MM.1S (cell line): ENCODE measurements around the gene CELA1.

Experiments
- DNase-seq: peaks from one replicate; pipeline ENCODE4 v3.0.0-alpha.2; 2015
- H2AFZ ChIP-seq: fragments of 300-600 bp; sonication (generic); 2 replicates; pipeline ENCODE4 v1.6.0; 2016; ENCODE audit warnings: antibody characterized with exemption, low read length
- H3F3A ChIP-seq: fragments of 300-600 bp; sonication (generic); 2 replicates; pipeline ENCODE4 v1.6.1; 2016; ENCODE audit warnings: mild to moderate bottlenecking, antibody characterized with exemption, low read length, moderate library complexity, mixed read lengths; ENCODE audit not compliant: insufficient read depth
- H3K27ac ChIP-seq: fragments of 300-600 bp; sonication (generic); 2 replicates; pipeline ENCODE4 v1.5.1; 2016; ENCODE audit warnings: mild to moderate bottlenecking, low read length
- H3K27me3 ChIP-seq: fragments of 300-600 bp; sonication (generic); replicated peaks from 2 replicates; pipeline ENCODE4 v1.6.0; 2016; ENCODE audit warnings: low read length; ENCODE audit not compliant: insufficient read depth
- H3K36me3 ChIP-seq: fragments of 300-600 bp; sonication (generic); replicated peaks from 2 replicates; pipeline ENCODE4 v1.6.1; 2016; ENCODE audit warnings: mild to moderate bottlenecking, low read length, mixed read lengths; ENCODE audit not compliant: insufficient read depth
- H3K4me1 ChIP-seq: fragments of 300-600 bp; sonication (generic); 2 replicates; pipeline ENCODE4 v1.6.1; 2016; ENCODE audit warnings: low read length, mixed read lengths
- H3K4me2 ChIP-seq: fragments of 300-600 bp; sonication (generic); 2 replicates; pipeline ENCODE4 v1.6.0; 2016; ENCODE audit warnings: low read depth, low read length
- H3K4me3 ChIP-seq: fragments of 300-600 bp; sonication (generic); 2 replicates; pipeline ENCODE4 v1.5.1; 2016; ENCODE audit warnings: low read length, mixed read lengths
- H3K79me2 ChIP-seq: fragments of 300-600 bp; sonication (generic); 2 replicates; pipeline ENCODE4 v1.6.1; 2016; ENCODE audit warnings: mixed run types, low read length, mixed read lengths
- H3K9ac ChIP-seq: fragments of 300-600 bp; sonication (generic); 2 replicates; pipeline ENCODE4 v1.6.1; 2016; ENCODE audit warnings: low read length, mixed read lengths
- H3K9me2 ChIP-seq: fragments of 300-600 bp; sonication (generic); replicated peaks from 2 replicates; pipeline ENCODE4 v1.6.1; 2016; ENCODE audit warnings: mild to moderate bottlenecking, low read length, mixed read lengths; ENCODE audit not compliant: insufficient read depth
- H3K9me3 ChIP-seq: fragments of 300-600 bp; sonication (generic); replicated peaks from 2 replicates; pipeline ENCODE4 v1.6.1; 2016; ENCODE audit warnings: mild to moderate bottlenecking, low read length, mixed read lengths; ENCODE audit not compliant: insufficient read depth
- H4K20me1 ChIP-seq: fragments of 300-600 bp; sonication (generic); 2 replicates; pipeline ENCODE4 v1.6.1; 2016; ENCODE audit warnings: mild to moderate bottlenecking, low read length, moderate library complexity, mixed read lengths; ENCODE audit not compliant: insufficient read depth
- CTCF ChIP-seq: fragments of 300-600 bp; sonication (generic); IDR thresholded peaks from 2 replicates; pipeline ENCODE4 v1.5.1; 2016; ENCODE audit warnings: antibody characterized with exemption, low read length, mixed read lengths
- EZH2 ChIP-seq: fragments of 300-600 bp; sonication (generic); optimal IDR thresholded peaks from 2 replicates; pipeline ENCODE3; 2017; ENCODE audit warnings: low read depth, mild to moderate bottlenecking, antibody characterized with exemption, low read length, mixed read lengths
- EZH2phosphoT487 ChIP-seq: fragments of 300-600 bp; sonication (generic); IDR thresholded peaks from 2 replicates; pipeline ENCODE4 v1.6.1; 2018; ENCODE audit warnings: antibody characterized with exemption, low read length

Gene CELA1

GRCh38 chr12:51323317-51323960 is 23.0 kb downstream of the CELA1 start:
- Histone ChIP-seq H4K20me1 (no peaks in the 10 kb centered on the region), H3K9me3 (no peaks in the 10 kb centered on the region), H3K4me3 (peak overlapping the region; percentile 87), H2AFZ (peak overlapping the region; percentile 79; the same call in 1 of the 2 replicates), H3K9ac (peak overlapping the region; percentile 97), H3K36me3 (no peaks in the 10 kb centered on the region), H3K4me1 (peaks cover 70% of the 10 kb centered on the region), H3F3A (peaks cover 92% of the 10 kb centered on the region), H3K79me2 (peaks cover 45% of the 10 kb centered on the region), H3K9me2 (no peaks in the 10 kb centered on the region), H3K27me3 (no peaks in the 10 kb centered on the region), H3K27ac (peak overlapping the region; percentile 99), H3K4me2 (peak overlapping the region; percentile 92)
- DNase-seq: peak; percentile 87
- peak; percentile 13; the same call in 1 of the 2 replicates for TF ChIP-seq CTCF
- no peak for TF ChIP-seq EZH2phosphoT487
- TF ChIP-seq EZH2: no peak

DNA sequence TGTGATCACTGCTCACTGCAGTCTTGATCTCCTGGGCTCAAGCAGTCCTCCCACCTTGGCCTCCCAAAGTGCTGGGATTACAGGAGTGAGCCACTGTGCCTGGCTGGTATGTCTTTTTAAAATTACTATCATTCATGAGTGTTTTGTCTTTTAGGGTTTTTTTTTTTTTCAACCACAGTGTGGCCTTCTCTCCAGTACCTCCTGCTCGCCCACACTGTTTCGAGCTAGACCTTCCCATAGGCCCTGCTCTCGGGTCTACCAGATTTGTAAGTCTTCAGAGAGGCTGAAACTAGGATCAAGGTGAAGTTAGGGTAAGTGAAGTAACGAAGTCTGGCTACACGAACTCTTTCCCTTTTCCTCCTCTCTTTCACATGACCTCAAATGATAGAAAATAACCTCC is 24.0 kb downstream of the CELA1 start:
- Histone ChIP-seq H3K9ac (peak overlapping the region; percentile 97), H3F3A (peaks cover 89% of the 10 kb centered on the region), H4K20me1 (no peaks in the 10 kb centered on the region), H2AFZ (no peak overlapping the region), H3K27me3 (no peaks in the 10 kb centered on the region), H3K79me2 (peaks cover 53% of the 10 kb centered on the region), H3K9me3 (no peaks in the 10 kb centered on the region), H3K4me3 (peak overlapping the region; percentile 87), H3K4me2 (peak overlapping the region; percentile 92), H3K36me3 (no peaks in the 10 kb centered on the region), H3K27ac (peak overlapping the region; percentile 99), H3K9me2 (no peaks in the 10 kb centered on the region), H3K4me1 (peaks cover 65% of the 10 kb centered on the region)
- peak; percentile 58 for DNase-seq
- TF ChIP-seq EZH2phosphoT487 (no peak), CTCF (no peak), EZH2 (no peak)

DNA sequence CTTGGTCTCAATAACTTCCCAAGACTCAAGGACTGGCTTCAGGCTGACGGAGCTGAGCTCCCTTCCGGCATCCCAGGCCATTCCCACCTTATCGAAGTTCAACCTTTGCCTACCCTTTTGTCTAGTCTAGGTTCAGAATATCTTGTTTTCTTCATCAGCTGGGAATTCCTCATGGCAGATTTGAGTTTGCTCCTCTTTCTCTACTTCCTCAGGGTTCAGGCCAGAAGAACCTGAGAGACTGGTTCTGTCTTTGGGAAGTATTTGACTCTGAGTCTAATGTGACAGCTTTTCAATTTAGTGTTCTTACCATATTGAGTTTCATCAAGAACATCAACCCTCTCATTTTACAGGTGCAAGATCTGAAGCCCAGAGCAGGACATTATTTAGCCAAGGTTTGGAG is 24.6 kb downstream of the CELA1 start:
- H3K27me3 ChIP-seq: no peaks in the 10 kb centered on the region
- no peaks in the 10 kb centered on the region for H3K36me3 ChIP-seq
- no peaks in the 10 kb centered on the region for H3K9me2 ChIP-seq
- H3K79me2 ChIP-seq: peaks cover 58% of the 10 kb centered on the region
- H3K27ac ChIP-seq: peak overlapping the region; percentile 99
- peak overlapping the region; percentile 92 for H3K4me2 ChIP-seq
- H3F3A ChIP-seq: peaks cover 83% of the 10 kb centered on the region
- TF ChIP-seq CTCF (no peak), EZH2phosphoT487 (no peak), EZH2 (no peak)
- no peak for DNase-seq
- H3K9ac ChIP-seq: peak overlapping the region; percentile 46; the same call in 1 of the 2 replicates
- no peak overlapping the region for H2AFZ ChIP-seq
- H3K4me1 ChIP-seq: peaks cover 61% of the 10 kb centered on the region
- no peaks in the 10 kb centered on the region for H4K20me1 ChIP-seq
- no peaks in the 10 kb centered on the region for H3K9me3 ChIP-seq
- peak overlapping the region; percentile 52 for H3K4me3 ChIP-seq
